Thoracic aorta (tissue), 2 donors: ENCODE measurements around the gene ALG3. TPM values are rescaled to one million over a fixed set of nuclear protein-coding genes. Genes with fewer than 3 reads are reported as not detected.

Experiments
- ATAC-seq: fragments of 150-250 bp; one replicate; pipeline ENCODE4 v1.8.0; 2017; ENCODE audit warnings: low read depth; ENCODE audit not compliant: insufficient number of reproducible peaks, low FRiP score
- DNase-seq: peaks from one replicate; pipeline ENCODE4 v3.0.0-alpha.2; 2020; ENCODE audit warnings: low spot score
- H3K27ac ChIP-seq, 2 donors: fragments of 200-600 bp; sonication (generic); 1 replicate in 1 of 2; 2 replicates in 1 of 2; pipeline ENCODE4 v1.5.1; 2016; ENCODE audit warnings: mild to moderate bottlenecking in 2 of 2, moderate library complexity in 2 of 2
- H3K27me3 ChIP-seq: fragments of 200-600 bp; sonication (generic); replicated peaks from 2 replicates; pipeline ENCODE4 v1.6.0; 2016; ENCODE audit warnings: mild to moderate bottlenecking; ENCODE audit not compliant: insufficient read depth
- H3K36me3 ChIP-seq: fragments of 200-600 bp; sonication (generic); one replicate; pipeline ENCODE4 v1.5.1; 2016
- H3K4me1 ChIP-seq, 2 donors: fragments of 200-600 bp; sonication (generic); 1 replicate in 1 of 2; 2 replicates in 1 of 2; pipeline versions ENCODE4 v1.5.1 to v1.6.0; 2016; ENCODE audit warnings: low read depth in 2 of 2, mild to moderate bottlenecking in 1 of 2; ENCODE audit not compliant: control insufficient read depth in 1 of 2
- H3K4me3 ChIP-seq: fragments of 200-600 bp; sonication (generic); 2 replicates; pipeline ENCODE4 v1.5.1; 2016; ENCODE audit warnings: mild to moderate bottlenecking
- H3K9me3 ChIP-seq: fragments of 200-600 bp; sonication (generic); 2 replicates; pipeline ENCODE4 v1.5.1; 2016
- total RNA-seq, 2 donors: library from RNA; depleted of rRNA; stranded (reverse); fragments of >200 nt; gene quantifications; one replicate each; pipeline versions ENCODE4 v1.1.0 to v1.2.3, GENCODE V29; 2016
- TF ChIP-seq, protein P1 (sequence below): fragments of 200-600 bp; sonication (generic); IDR thresholded peaks from one replicate; pipeline ENCODE4 v1.5.1; 2019; ENCODE audit warnings: antibody characterized with exemption

The ALG3 gene
- total RNA-seq, 2 donors from 2014 or later: 52.0 to 55.0 TPM

DNA sequence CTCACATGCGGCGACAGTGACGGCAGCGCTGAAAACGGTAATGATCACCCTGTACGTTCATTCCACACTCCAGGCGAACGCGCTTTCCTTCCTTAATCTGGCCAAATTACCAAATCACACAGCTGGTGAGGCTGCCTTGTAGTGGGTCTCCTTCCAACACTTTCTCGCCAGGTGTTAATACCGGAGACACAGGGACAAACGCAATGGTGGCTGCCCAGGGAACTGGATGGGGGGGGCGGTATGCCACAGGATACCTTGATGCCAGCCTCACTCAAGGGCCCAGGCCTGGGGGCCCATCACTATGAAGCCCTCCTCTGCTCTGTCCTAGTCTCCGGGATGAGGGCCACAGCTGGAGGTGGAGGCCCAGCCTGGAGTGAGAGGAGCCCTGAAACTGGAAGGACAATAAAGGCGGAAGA is 14.0 kb upstream of the ALG3 start:
- DNase-seq: no peak

GRCh38 chr3:184261854-184262763 is 13.3 kb upstream of the ALG3 start:
- TF ChIP-seq, protein P1, sequence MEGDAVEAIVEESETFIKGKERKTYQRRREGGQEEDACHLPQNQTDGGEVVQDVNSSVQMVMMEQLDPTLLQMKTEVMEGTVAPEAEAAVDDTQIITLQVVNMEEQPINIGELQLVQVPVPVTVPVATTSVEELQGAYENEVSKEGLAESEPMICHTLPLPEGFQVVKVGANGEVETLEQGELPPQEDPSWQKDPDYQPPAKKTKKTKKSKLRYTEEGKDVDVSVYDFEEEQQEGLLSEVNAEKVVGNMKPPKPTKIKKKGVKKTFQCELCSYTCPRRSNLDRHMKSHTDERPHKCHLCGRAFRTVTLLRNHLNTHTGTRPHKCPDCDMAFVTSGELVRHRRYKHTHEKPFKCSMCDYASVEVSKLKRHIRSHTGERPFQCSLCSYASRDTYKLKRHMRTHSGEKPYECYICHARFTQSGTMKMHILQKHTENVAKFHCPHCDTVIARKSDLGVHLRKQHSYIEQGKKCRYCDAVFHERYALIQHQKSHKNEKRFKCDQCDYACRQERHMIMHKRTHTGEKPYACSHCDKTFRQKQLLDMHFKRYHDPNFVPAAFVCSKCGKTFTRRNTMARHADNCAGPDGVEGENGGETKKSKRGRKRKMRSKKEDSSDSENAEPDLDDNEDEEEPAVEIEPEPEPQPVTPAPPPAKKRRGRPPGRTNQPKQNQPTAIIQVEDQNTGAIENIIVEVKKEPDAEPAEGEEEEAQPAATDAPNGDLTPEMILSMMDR: no peak
- Histone ChIP-seq H3K4me1 (peaks cover 12 to 25% of the 10 kb centered on the region in 2 donors), H3K9me3 (no peaks in the 10 kb centered on the region), H3K27me3 (peaks cover 18% of the 10 kb centered on the region), H3K4me3 (peak overlapping the region; percentile 70), H3K36me3 (no peaks in the 10 kb centered on the region), H3K27ac (no peak overlapping the region)
- no peak for DNase-seq
- ATAC-seq: no peak

More for the DNA sequence above, 14.0 kb upstream of the ALG3 start:
- Histone ChIP-seq H3K27me3 (peaks cover 18% of the 10 kb centered on the region), H3K4me3 (no peak overlapping the region), H3K36me3 (no peaks in the 10 kb centered on the region), H3K27ac (no peak overlapping the region), H3K9me3 (no peaks in the 10 kb centered on the region), H3K4me1 (peaks cover 12 to 25% of the 10 kb centered on the region in 2 donors)
- no peak for ATAC-seq
- TF ChIP-seq, protein P1: no peak

- H3K4me1 ChIP-seq: peaks cover 12 to 25% of the 10 kb centered on the region in 2 donors
- H3K27me3 ChIP-seq: peaks cover 18% of the 10 kb centered on the region
- DNase-seq (no peak), ATAC-seq (no peak)
- TF ChIP-seq, protein P1: no peak
- no peaks in the 10 kb centered on the region for H3K9me3 ChIP-seq
- no peaks in the 10 kb centered on the region for H3K36me3 ChIP-seq
- H3K4me3 ChIP-seq: peak within 1 kb of the TSS; percentile 70
- H3K27ac ChIP-seq: no peak within 1 kb of the TSS
Measured at GRCh38 chr3:184261270-184261853, 12.6 kb upstream of the ALG3 start, which contains the start of gene CAMK2N2. Gene CAMK2N2, minus strand, starts transcription at chr3:184261553. Its CDS starts 268 bp downstream, at chr3:184261285.

GRCh38 chr3:184260724-184261269 is 12.0 kb upstream of the ALG3 start:
- Histone ChIP-seq H3K9me3 (no peaks in the 10 kb centered on the region), H3K4me1 (peaks cover 12 to 25% of the 10 kb centered on the region in 2 donors), H3K27me3 (peaks cover 18% of the 10 kb centered on the region), H3K27ac (no peak overlapping the region), H3K36me3 (no peaks in the 10 kb centered on the region), H3K4me3 (peak overlapping the region; percentile 70)
- DNase-seq (no peak), ATAC-seq (no peak)
- TF ChIP-seq, protein P1: no peak
